GM18867 (cell line): Measurements from ENCODE around the gene SSNA1.

Experiments
- ATAC-seq: cut with Tn5 transposase; IDR thresholded peaks from one replicate; pipeline ENCODE4 v1.9.1; 2021; ENCODE audit warnings: mild to moderate bottlenecking, moderate library complexity; ENCODE audit not compliant: unreplicated experiment

SSNA1 gene

DNA sequence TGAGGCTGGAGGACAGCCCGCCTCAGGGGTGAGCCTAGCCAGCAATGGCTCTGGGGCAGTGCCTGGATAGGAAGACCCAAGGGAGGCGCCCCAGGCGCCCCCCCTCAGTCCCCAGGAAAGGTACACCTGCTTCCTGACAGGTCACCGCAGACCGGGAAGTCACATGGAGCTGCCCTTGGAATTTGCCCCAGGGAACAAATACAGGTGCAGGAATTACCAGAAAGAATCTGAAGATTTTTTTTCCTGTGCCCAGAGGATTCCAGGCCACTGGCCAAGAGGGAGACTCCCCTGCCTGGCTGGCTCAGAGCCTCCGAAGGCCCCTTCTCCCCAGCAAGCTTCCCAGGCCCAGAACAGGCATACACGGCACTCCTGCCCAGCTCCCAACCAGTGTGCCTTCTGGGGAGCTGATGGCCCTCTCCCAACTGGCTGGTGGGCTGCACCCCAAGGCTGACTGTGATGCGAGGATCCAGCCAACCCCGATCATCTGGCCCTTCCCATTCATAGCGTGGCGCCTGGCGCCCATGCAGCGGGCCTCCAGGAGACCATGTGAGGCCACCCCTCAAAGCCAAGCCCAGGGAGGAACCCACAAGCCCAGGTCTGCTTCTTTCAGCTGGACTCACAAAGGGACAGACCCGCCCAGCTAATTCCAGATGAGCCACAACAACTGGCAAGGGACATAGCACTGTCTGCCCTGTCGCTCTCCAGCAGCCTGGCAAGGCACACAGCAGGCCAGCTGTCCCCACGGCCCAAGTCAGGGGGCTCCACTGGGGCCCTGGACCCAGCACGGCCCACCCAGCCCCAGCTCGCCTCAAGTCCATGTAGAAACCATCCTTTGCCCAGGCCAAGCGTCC, 9.8 kb downstream of the SSNA1 start:
- no peak for ATAC-seq

DNA sequence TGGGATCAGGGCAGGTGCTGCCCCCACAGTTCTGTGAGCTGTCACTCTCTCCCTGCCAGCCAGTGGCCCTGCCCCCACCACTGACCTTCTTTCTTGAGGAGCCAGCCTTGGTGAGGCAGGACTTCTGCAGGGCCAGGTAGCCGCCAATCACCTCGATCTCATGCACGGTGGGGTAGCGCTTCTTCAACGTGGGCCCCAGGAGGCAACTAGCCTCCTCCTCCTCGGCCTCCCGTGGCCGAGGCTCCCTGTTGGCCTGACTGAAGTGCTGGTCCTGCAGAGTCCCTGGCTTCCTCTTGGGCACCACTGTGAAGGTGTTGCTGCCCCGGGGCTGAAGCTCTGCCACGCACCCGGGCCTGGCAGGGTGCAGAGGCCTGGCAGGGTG, 10.4 kb downstream of the SSNA1 start:
- no peak for ATAC-seq

DNA sequence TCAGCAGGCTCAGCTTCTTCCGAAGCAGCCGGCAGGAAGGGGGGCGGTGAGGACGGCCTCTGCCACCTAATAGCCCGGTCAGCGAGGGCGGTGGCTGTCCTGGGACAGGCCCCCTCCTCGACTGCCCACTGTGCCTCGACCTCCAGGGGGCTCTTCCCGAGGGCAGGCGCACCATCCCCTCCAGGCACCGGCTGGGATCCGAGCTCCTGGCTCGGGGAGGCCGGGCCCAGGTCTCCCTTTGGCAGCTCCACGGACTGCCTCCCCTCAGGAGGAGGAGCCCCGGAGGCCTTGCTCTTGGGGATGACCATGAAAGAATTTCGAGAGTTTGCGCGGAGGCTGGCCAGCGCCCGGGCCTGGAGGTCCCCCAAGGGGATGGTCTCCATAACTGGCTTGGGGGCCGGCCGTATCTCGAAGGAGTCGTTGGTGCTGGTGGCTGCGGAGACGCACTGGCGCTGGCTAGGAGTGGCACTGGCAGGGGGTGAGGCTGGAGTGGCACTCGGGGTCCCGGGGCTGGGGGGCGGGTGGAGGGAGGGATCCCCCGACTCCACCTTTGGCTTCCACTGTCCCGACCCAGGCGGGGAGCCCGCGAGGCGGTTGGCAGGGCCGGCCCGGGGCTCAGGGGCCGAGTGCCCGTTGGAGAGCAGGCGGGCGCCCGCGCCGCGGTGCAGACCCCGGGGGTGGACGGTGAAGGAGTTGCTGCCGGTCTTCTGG, 11.1 kb downstream of the SSNA1 start:
- ATAC-seq: no peak

DNA sequence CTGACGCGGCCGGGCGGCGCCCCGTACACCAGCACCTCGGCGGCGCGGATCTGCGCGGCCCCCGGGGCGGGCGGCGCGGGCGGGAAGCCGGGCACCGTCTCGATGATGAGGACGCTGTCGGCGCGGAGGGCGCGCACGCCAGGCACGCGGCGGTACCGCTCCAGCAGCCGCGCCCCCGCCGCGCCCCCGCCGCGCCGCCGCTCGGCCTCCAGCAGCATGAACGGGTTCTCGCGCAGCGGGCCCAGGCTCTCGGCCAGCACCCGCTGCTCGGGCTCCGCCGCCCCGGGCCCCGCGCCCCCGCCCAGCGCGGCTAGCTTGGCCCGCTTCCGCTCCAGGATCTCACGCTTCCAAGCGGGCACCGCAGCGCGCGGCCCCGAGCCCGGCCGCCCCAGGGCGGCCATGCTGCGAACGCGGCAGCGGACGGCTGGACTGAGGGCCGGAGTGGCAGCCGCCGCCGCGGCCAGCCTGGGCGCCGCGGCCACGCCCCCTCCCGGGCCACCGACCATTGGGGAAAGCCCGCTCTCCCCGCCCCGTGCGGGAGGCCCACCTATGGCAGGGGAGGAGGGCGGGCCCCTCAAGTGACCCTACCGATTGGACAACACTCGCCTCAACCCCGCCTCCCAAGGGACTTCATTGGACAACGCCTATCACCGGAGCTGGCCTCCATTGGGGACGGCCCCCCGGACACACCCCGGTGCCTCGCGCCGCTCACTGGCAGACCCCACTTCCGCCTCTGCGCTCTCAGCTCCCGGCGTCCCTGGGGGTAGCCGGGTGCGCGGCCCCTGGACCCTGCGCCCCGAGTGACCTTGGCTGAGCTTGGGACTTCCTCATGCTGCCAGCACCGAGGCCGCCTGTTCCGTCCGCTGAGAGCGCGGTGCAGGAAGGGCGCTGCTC, 12.1 kb downstream of the SSNA1 start, which contains the start of gene TPRN:
TSS of gene TPRN (minus strand) at position 431 of the 894 bp plus-strand sequence. CDS start at position 401, 30 bp downstream.
- peak; percentile 84 for ATAC-seq

DNA sequence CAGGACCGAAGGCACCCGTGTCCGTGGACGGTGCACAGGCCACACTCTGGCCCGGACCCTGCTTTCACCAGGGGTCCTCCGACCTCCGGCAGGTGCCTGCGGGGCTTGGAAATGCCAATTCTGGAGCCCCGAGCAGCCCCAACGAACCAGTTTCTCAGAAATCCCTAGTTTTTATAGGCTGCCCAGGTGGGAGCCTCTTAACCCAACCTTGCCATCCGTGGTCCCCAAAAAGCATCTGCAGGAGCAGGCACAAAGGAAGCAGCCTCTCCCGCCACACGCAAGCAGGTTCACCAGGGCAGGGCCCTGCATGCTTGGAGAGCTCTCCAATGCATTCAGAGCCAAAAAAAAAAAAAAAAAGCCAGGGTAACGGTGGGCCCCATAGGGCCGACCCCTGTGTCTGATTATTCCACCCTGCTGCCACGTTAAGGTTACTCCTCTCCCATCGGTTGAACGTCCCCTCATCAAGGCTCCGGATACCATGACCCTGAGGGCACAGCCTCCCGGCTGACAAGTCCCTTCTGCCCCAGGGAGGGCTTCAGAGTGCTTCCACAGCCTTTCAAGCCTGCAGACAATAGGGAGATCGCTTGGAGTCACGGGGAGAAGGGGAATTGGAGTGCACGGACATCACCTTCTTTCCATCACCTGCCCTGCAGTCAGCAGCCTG, 12.9 kb downstream of the SSNA1 start:
- ATAC-seq: no peak

DNA sequence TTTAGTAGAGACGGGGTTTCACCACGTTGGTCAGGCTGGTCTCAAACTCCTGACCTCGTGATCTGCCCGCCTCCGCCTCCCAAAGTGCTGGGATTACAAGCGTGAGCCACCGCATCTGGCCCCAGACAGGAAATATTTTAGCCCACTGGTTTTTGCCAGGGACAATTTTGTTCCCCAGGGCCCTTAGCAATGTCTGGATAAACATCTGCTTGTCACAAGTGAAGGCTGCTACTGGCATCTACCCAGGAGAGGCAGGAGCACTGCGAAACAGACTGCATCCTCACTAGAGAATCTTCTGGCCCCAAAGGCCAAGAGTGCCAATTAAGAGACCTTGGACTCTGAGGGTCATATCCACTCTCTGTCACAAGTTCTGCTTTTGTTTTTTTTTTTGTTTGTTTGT, 14.5 kb downstream of the SSNA1 start:
- no peak for ATAC-seq

DNA sequence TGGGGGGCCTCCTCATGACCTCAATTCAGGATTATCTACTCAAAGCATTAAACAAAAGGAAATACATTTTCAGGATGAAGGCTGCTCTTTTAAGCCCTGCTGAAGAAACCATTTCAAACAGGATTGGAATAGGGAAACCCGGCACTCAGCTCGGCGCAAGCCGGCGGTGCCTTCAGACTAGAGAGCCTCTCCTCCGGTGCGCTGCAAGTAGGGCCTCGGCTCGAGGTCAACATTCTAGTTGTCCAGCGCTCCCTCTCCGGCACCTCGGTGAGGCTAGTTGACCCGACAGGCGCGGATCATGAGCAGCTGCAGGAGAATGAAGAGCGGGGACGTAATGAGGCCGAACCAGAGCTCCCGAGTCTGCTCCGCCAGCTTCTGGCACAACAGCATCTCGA, 16.3 kb downstream of the SSNA1 start:
- no peak for ATAC-seq

DNA sequence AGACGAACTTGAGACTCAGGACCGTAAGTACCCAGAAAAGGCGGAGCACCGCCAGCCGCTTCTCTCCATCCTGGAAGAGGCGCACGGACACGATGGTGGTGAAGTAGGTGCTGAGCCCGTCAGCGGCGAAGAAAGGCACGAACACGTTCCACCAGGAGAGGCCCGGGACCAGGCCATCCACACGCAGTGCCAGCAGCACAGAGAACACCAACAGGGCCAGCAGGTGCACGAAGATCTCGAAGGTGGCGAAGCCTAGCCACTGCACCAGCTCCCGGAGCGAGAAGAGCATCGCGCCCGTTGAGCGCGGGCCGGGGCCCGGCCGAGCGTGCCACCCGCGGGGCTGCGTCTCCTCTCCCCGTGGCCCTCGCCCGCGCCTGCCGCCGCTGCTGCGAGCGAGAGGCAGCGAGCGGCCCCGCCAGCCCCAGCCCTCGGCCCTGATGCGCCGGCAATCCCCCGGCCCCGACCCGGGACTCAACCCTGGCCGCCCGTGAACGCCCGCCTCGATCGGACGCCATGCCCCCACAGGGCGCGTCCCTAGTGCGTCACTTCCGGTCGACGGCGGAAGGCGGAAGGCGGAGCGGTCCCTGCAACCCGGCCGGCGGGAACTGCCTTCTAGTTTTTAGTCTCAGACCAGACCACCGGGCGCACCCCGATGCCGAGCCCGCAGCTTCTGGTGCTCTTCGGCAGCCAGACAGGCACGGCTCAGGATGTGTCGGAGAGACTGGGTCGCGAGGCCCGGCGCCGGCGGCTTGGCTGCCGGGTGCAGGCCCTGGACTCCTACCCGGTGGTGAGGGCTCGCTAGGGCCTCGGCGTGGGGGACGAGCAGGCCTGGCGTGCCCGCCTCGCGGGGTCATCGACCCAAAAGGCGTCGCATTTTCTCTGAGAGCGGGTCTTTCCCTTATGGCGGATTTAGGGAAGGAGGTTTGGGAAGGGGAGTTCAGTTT, 16.9 kb downstream of the SSNA1 start, which contains the start of the genes NDOR1 and TMEM203:
TSS of gene NDOR1 (plus strand) at position 575 of the 944 bp plus-strand sequence. CDS start at position 653, 78 bp downstream.
TSS of gene TMEM203 (minus strand) at position 523 of the 944 bp plus-strand sequence. CDS start at position 289, 234 bp downstream.
- ATAC-seq: peak; percentile 36

DNA sequence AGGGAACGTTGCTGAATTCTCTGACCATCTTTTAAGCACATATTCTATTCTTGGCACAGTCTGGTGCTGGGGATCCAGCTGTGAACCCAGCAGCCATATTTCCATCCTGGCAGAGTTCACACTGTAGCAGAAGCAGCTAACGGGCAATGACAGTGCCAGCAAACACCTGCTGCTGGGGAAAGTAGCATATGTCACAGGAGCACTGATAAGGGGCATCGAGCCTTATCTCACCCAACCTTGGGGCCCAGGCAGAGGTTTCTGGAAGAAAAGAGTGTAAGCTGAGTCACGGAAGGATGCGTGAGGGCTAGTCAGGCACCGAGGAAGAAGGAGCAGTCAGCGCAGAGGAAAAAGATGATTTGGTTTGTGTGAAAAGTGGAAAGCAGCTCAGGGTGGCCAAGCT, 18.1 kb downstream of the SSNA1 start:
- no peak for ATAC-seq

DNA sequence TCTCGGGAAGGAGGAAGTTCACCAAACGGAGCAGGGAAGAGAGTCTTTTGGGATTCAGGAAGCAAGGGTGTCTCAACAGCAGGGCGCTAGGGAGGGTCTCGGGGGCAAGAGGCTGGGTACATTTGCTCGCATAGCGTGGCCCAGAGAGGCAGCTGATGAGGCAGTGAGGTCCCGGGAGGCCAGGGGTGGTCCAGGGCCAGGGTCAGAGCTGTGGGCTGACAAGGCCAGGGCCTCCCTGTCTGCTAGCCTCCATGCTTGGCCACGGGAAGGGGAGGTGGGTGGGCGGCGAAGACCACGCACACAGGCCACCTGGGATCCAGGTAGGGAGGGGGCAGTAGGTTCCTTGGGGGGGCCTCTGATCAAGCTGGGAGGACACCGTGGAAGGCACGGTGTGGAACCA, 23.1 kb downstream of the SSNA1 start:
- ATAC-seq: no peak

DNA sequence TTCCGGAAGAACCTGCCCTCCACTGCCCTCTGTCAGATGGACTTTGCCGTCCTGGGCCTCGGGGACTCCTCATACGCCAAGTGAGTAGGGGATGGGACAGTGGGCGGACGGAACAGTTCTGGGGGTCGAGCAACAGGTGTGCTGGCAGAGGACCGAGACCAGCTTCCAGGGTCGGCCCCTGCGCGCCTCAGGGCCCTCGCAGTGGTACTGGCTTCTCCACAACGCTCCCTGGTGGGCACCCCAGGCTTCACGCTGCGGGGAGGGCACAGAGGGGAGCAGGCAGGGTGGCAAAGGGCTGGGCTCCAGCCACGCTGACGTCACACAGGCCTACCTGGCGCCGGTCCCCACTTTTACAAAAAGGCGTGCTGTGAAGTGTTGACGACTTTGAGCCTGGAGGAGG, 24.0 kb downstream of the SSNA1 start:
- no peak for ATAC-seq

DNA sequence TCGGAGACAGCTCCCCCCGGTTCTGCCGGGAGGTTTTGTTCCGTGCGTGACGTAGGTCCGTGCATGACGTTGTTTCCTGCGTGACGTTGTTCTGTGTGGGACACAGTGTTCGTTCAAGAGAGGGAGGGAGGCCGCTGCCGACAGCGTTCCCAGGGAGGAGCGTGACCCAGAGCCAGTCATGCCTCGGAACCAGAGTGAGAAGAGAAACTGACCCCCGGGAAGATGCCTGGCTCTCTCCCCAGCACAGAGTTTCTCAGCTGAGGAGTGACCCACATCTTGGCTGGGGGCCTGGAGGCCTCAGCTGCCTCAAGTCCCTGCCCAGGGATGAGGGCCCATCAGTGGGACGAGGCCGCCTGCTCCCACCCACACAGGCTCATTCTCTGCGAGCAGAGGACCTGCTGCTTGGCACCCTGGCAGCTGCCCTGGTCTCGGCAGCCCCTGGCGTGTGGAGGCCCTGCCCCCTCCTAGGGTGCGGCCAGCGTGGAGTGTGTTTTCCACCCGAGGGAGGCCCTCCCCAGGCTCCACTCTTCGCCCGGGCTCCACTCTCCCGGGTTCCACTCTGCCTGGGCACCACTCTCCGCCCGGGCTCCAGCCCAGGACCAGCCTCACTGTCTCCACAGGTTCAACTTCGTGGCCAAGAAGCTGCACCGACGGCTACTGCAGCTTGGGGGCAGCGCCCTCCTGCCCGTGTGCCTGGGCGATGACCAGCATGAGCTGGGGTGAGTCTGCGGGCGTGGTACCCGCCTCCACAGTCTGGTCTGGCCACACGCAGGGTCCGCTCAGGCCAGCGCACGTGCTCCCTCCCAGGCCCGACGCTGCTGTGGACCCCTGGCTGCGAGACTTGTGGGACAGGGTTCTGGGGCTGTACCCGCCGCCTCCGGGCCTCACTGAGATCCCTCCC, 24.9 kb downstream of the SSNA1 start:
- no peak for ATAC-seq

DNA sequence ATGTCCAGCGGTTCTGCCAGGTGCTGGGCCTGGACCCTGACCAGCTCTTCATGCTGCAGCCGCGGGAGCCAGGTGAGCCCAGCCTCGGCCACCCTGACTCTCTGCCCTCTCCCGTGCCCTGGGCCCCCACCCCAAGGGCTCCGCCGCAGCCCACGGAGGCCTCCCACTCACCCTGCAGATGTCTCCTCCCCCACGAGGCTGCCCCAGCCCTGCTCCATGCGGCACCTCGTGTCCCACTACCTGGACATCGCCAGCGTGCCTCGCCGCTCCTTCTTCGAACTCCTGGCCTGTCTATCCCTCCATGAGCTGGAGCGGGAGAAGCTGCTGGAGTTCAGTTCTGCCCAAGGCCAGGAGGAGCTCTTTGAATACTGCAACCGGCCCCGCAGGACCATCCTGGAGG, 26.1 kb downstream of the SSNA1 start:
- ATAC-seq: no peak

DNA sequence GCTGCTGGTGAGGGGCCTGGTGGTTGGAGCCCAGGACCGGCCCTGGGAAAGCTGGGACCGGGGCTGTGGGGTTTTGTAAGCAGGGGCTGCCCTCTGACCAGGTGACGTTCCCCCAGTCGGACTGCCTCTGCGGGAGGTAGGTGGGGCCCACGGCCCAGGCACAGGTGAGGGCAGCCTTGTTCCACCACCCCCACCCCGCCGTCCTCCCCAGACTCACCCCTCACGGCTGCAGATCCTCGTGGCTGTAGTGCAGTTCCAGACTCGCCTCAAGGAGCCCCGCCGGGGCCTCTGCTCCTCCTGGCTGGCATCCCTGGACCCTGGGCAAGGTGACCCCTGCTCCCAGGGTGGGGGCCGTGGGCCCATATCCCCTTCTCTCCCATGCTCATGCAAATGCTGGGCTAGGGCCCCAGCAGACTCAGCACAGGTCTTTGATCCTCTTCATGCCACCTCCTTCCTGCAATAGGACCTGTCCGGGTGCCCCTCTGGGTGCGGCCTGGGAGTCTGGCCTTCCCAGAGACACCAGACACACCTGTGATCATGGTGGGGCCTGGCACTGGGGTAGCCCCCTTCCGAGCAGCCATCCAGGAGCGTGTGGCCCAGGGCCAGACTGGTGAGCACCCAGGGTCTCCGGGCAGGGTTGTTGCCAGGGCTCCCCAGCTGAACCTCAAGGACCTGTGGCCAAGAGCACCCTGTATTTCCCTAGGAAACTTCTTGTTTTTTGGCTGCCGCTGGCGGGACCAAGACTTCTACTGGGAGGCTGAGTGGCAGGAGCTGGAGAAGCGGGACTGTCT, 26.9 kb downstream of the SSNA1 start:
- no peak for ATAC-seq

DNA sequence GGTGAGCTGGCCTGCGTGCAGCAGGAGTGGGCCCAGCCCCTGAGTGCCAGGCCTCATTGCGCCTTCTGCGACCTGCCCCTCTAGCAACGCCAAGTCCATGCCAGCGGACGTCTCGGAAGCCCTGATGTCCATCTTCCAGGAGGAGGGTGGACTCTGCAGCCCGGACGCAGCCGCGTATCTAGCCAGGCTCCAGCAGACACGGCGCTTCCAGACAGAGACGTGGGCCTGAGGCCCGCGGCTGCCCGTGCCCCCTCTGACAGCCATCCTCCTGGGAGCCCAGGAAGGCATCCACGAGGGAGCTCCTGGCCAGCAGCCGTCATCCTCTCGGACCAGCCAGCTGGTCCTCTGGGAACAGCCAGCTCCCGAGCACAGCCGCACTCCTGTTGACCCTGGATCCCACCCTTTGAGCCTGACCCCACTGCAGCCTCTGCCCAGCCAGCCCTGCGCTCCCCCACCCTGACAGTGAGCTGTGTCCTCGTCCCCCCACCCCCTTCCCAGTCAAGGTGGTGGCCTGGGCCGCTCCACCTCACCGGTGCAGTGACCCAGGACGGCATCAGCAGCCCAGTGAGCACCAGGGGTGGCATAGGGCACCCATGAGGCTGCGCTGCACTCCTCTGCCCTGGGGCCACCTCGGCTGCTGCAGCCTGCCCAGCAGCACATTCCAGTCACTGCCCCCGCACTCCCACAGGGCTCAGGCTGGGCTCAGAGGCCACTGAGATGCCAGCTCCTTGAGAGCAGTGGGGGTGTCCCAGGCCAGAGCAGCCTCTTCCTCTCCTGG, 27.9 kb downstream of the SSNA1 start:
- no peak for ATAC-seq

DNA sequence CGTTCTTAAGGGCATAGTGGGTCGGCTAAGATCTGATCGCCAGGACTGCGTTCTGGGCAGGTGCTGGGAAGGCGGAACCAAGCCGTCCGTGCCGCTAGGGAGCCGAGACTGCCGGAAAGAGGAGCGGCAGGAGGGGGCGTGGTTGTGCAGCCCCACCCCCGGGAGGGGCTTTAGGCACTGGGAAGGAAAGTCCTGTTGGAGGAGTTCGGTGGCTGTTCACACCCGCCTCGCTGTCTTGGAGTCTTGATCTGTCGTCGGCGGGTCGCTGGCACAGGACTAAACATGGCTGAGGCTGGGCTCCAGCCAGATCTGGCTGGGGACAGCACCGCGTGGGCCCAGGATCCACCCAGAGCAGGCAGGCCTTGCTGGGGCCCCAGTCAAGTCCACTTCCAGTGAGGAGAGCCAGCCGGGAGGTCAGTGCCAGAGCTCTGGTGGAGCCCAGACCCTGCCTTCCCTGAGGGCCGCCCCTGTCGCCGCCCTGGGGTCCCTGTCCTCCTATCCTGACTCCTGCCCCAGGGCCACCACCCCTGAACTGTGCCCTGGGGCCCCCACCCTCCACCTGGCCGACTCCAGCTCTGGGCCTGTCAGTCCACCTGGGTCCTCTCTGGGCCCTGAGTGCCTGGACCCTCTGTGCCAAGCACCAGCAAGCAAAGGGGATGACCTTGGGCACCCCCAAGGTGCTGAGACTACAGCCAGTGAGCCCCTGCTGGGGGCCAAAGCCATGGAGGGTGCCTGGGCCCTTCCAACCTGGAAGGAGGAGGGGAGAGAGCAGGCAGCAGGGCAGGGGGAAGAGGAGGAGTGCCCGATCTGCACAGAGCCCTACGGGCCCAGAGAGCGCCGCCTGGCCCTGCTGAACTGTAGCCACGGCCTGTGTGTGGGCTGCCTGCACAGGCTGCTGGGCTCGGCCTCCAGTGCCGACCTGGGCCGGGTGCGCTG, 29.1 kb downstream of the SSNA1 start:
- ATAC-seq: no peak
